ENCODE results near the gene RARS2. TPM values are rescaled to one million over a fixed set of nuclear protein-coding genes. Genes with fewer than 3 reads are reported as not detected.
"Not testable (repeated sequence)": the region's sequence is repeated elsewhere in the genome, so short reads cannot be mapped to it uniquely, and the experiment has no call there.

Gene RARS2
- total RNA-seq, 1 experiment from 2014 or later, result 14.8 TPM

DNA sequence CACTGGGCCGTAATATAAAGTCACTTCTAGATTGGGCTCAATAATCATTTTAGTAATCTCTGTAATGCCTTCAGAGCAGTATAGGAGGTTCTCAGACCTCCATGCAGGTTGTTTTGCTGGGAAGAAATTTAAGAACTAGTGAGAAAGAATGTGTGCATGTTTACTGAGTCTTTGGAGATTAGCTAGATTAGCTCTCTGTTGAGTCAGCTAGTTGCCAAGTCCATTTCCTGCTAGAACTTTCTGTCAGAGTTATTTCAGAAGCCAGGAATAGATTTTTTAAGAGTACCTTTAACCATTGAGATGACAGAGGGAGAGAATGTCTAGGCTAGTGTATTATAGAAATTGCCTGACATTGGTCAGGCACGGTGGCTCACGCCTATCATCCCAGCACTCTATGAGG, 33.5 kb upstream of the RARS2 start:
- Histone ChIP-seq H3K4me3 (ENCODE audit: low read length) (no peak overlapping the region), H3F3A (ENCODE audit: low read length, unreplicated experiment) (no peaks in the 10 kb centered on the region), H3K36me3 (ENCODE audit: low read depth, low read length) (0 out of 2 replicates have a peak, but pooled peaks cover 3% of the 10 kb centered on the region), H3K27me3 (ENCODE audit: low read length) (no peaks in the 10 kb centered on the region), H3K9me3 (ENCODE audit: low read length) (no peaks in the 10 kb centered on the region), H3K9ac (ENCODE audit: low read length) (no peak overlapping the region), H4K20me1 (ENCODE audit: low read length) (no peaks in the 10 kb centered on the region), H3K4me1 (ENCODE audit: insufficient read depth, low read length) (peaks cover 3% of the 10 kb centered on the region; the same call in 1 of the 2 replicates), H3K27ac (ENCODE audit: low read length) (no peak overlapping the region), H3K4me2 (ENCODE audit: low read length) (no peak overlapping the region), H3K9me2 (replicated peaks; ENCODE audit: low read length) (no peaks in the 10 kb centered on the region), H2AFZ (ENCODE audit: low read length) (no peak overlapping the region), H3K79me2 (ENCODE audit: low read length) (no peaks in the 10 kb centered on the region)
- TF ChIP-seq EZH2 (IDR thresholded peaks at IDR 0.05; ENCODE audit: low read length, unreplicated experiment) (no peak), EZH2phosphoT487 (IDR thresholded peaks at IDR 0.05; ENCODE audit: borderline replicate concordance, low read length) (no peak)
- CTCF ChIA-PET, result no interaction called here
- no peak for ATAC-seq
- POLR2A ChIA-PET (ENCODE audit: unreplicated experiment), result no interaction called here
- intact Hi-C loops (cut with micrococcal nuclease), result no loop called here
- BruUV-seq (replicated peaks), result no TSS peak
- no peak for DNase-seq

DNA sequence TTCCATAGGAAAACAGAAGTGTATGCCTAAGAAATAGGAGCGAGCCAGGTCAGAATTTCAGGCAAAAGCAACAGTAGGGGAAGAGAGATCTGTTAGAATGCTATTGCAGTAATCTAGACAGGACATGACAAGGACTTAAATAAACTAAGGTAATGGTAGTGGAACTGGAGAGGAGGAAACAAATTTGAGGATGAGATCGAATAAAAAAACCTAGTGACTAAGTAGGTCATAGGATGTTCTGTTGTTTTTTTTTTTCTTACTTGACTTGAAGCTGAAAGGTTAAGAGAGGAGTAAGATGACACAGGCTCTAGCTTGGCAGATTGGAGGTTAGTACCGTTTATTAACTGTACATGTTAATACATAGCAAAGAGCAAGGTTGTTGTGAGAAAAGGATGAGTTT, 28.7 kb upstream of the RARS2 start:
- peak; percentile 25 for DNase-seq
- peak; percentile 49 for ATAC-seq

DNA sequence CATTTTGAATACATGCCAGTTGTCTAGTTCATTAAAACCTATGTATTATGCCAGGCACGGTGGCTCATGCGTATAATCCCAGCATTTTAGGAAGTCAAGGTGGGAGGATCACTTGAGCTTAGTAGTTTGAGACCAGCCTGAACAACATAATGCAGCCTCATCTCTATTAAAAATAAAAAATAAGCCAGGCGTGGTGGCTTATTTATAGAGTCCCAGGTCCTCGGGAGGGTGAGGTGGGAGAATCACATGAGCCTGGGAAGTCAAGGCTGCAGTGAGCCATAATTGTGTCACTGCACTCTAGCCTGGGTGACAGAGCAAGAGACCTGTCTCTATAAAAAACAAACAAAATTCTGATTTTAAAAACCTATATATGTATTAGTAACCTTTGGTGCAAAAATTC, 27.6 kb upstream of the RARS2 start:
- Histone ChIP-seq H3K79me2 (ENCODE audit: low read length) (no peaks in the 10 kb centered on the region), H3K9me3 (ENCODE audit: low read length) (no peaks in the 10 kb centered on the region), H3K9ac (ENCODE audit: low read length) (no peak overlapping the region), H2AFZ (ENCODE audit: low read length) (no peak overlapping the region), H3K4me2 (ENCODE audit: low read length) (no peak overlapping the region), H3K27ac (ENCODE audit: low read length) (no peak overlapping the region), H4K20me1 (ENCODE audit: low read length) (no peaks in the 10 kb centered on the region), H3K4me1 (ENCODE audit: insufficient read depth, low read length) (peaks cover 3% of the 10 kb centered on the region; the same call in 1 of the 2 replicates), H3F3A (ENCODE audit: low read length, unreplicated experiment) (no peaks in the 10 kb centered on the region), H3K36me3 (ENCODE audit: low read depth, low read length) (peaks cover 8% of the 10 kb centered on the region), H3K27me3 (ENCODE audit: low read length) (no peaks in the 10 kb centered on the region), H3K4me3 (ENCODE audit: low read length) (no peak overlapping the region), H3K9me2 (replicated peaks; ENCODE audit: low read length) (no peaks in the 10 kb centered on the region)
- TF ChIP-seq, protein P1, sequence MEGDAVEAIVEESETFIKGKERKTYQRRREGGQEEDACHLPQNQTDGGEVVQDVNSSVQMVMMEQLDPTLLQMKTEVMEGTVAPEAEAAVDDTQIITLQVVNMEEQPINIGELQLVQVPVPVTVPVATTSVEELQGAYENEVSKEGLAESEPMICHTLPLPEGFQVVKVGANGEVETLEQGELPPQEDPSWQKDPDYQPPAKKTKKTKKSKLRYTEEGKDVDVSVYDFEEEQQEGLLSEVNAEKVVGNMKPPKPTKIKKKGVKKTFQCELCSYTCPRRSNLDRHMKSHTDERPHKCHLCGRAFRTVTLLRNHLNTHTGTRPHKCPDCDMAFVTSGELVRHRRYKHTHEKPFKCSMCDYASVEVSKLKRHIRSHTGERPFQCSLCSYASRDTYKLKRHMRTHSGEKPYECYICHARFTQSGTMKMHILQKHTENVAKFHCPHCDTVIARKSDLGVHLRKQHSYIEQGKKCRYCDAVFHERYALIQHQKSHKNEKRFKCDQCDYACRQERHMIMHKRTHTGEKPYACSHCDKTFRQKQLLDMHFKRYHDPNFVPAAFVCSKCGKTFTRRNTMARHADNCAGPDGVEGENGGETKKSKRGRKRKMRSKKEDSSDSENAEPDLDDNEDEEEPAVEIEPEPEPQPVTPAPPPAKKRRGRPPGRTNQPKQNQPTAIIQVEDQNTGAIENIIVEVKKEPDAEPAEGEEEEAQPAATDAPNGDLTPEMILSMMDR (conservative IDR thresholded peaks at IDR 0.05; ENCODE audit: low read depth, low read length), result no peak
- TF ChIP-seq EZH2phosphoT487 (IDR thresholded peaks at IDR 0.05; ENCODE audit: borderline replicate concordance, low read length), result no peak
- TF ChIP-seq EZH2 (IDR thresholded peaks at IDR 0.05; ENCODE audit: low read length, unreplicated experiment), result no peak
- BruUV-seq (replicated peaks), result no TSS peak
- intact Hi-C loops (cut with micrococcal nuclease), result no loop called here
- ChIA-PET POLR2A (ENCODE audit: unreplicated experiment) (no interaction called here), CTCF (no interaction called here)
- ATAC-seq, result no peak
- DNase-seq, result no peak

More for the DNA sequence above, 28.7 kb upstream of the RARS2 start:
- BruUV-seq (replicated peaks), result no TSS peak
- Histone ChIP-seq H3K79me2 (ENCODE audit: low read length) (no peaks in the 10 kb centered on the region), H3K4me3 (ENCODE audit: low read length) (no peak overlapping the region), H3K36me3 (ENCODE audit: low read depth, low read length) (0 out of 2 replicates have a peak, but pooled peaks cover 3% of the 10 kb centered on the region), H3K9me2 (replicated peaks; ENCODE audit: low read length) (no peaks in the 10 kb centered on the region), H3K4me2 (ENCODE audit: low read length) (no peak overlapping the region), H3K27me3 (ENCODE audit: low read length) (no peaks in the 10 kb centered on the region), H4K20me1 (ENCODE audit: low read length) (no peaks in the 10 kb centered on the region), H3K27ac (ENCODE audit: low read length) (no peak overlapping the region), H3F3A (ENCODE audit: low read length, unreplicated experiment) (no peaks in the 10 kb centered on the region), H3K4me1 (ENCODE audit: insufficient read depth, low read length) (peaks cover 3% of the 10 kb centered on the region; the same call in 1 of the 2 replicates), H3K9me3 (ENCODE audit: low read length) (no peaks in the 10 kb centered on the region), H2AFZ (ENCODE audit: low read length) (no peak overlapping the region), H3K9ac (ENCODE audit: low read length) (no peak overlapping the region)
- CTCF ChIA-PET, result no interaction called here
- intact Hi-C loops (cut with micrococcal nuclease), result no loop called here
- POLR2A ChIA-PET (ENCODE audit: unreplicated experiment), result interaction anchor here (0.5 kb wide), 1 partner anchor 94 kb away, joined by 3 read pairs; no protein-coding TSS in a partner anchor
- no peak for TF ChIP-seq EZH2 (IDR thresholded peaks at IDR 0.05; ENCODE audit: low read length, unreplicated experiment)

DNA sequence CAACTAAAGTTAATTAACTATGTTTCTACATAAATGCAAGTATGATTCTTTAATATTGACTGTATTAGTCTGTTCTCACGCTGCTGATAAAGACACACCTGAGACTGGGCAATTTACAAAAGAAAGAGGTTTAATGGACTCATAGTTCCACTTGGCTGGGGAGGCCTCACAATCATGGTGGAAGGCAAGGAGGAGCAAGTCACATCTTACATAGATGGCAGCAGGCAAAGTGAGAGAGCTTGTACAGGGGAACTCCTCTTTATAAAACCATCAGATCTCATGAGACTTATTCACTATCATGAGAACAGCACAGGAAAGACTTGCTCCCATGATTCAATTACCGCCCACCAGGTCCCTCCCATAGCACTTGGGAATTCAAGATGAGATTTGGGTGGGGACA, 23.2 kb upstream of the RARS2 start:
- H4K20me1 ChIP-seq (ENCODE audit: low read length); H3K9me2 ChIP-seq (replicated peaks; ENCODE audit: low read length); H3K27ac ChIP-seq (ENCODE audit: low read length); DNase-seq; H3K79me2 ChIP-seq (ENCODE audit: low read length); H3K4me3 ChIP-seq (ENCODE audit: low read length); CTCF ChIA-PET; H3K4me1 ChIP-seq (ENCODE audit: insufficient read depth, low read length); H3K9ac ChIP-seq (ENCODE audit: low read length); H3K27me3 ChIP-seq (ENCODE audit: low read length); POLR2A ChIA-PET (ENCODE audit: unreplicated experiment); H3K4me2 ChIP-seq (ENCODE audit: low read length); H3K36me3 ChIP-seq (ENCODE audit: low read depth, low read length); ATAC-seq; intact Hi-C loops (cut with micrococcal nuclease); H3F3A ChIP-seq (ENCODE audit: low read length, unreplicated experiment); BruUV-seq (replicated peaks); H2AFZ ChIP-seq (ENCODE audit: low read length); H3K9me3 ChIP-seq (ENCODE audit: low read length): not testable (repeated sequence)
